ENCODE results near the gene C9orf50.
"Not testable (repeated sequence)": the region's sequence is repeated elsewhere in the genome, so short reads cannot be mapped to it uniquely, and the experiment has no call there.

The C9orf50 gene

GRCh38 chr9:129620669-129621295, at the start of gene C9orf50:
C9orf50 (minus strand) TSS chr9:129621101; CDS start chr9:129620574, 527 bp downstream.
- DNase-seq (ENCODE audit: low read depth) = no peak

- DNase-seq (ENCODE audit: low read depth) = no peak
Measured at GRCh38 chr9:129669946-129670345, 49.0 kb upstream of the C9orf50 start.

GRCh38 chr9:129669141-129669718, 48.3 kb upstream of the C9orf50 start:
- no peak for DNase-seq (ENCODE audit: low read depth)

- no peak for DNase-seq (ENCODE audit: low read depth)
Measured at GRCh38 chr9:129667850-129668249, 46.9 kb upstream of the C9orf50 start.

- no peak for DNase-seq (ENCODE audit: low read depth)
Measured at GRCh38 chr9:129667378-129667777, 46.5 kb upstream of the C9orf50 start.

GRCh38 chr9:129666575-129666974, 45.7 kb upstream of the C9orf50 start:
- DNase-seq (ENCODE audit: low read depth) = no peak

GRCh38 chr9:129665814-129666520, 45.1 kb upstream of the C9orf50 start:
- no peak for DNase-seq (ENCODE audit: low read depth)

- peak; percentile 23 for DNase-seq (ENCODE audit: low read depth)
Measured at GRCh38 chr9:129665389-129665775, 44.5 kb upstream of the C9orf50 start, which contains the start of gene PRRX2. PRRX2 (plus strand) TSS chr9:129665647; CDS start chr9:129665868, 221 bp downstream.

- no peak for DNase-seq (ENCODE audit: low read depth)
Measured at GRCh38 chr9:129664746-129665388, 44.0 kb upstream of the C9orf50 start.

- DNase-seq (ENCODE audit: low read depth) = not testable (repeated sequence)
Measured at GRCh38 chr9:129662239-129662638, 41.3 kb upstream of the C9orf50 start.

- DNase-seq (ENCODE audit: low read depth) = no peak
Measured at GRCh38 chr9:129661029-129661428, 40.1 kb upstream of the C9orf50 start.

- no peak for DNase-seq (ENCODE audit: low read depth)
Measured at GRCh38 chr9:129656795-129657390, 36.0 kb upstream of the C9orf50 start.

GRCh38 chr9:129655696-129656095, 34.8 kb upstream of the C9orf50 start:
- no peak for DNase-seq (ENCODE audit: low read depth)

GRCh38 chr9:129655154-129655553, 34.3 kb upstream of the C9orf50 start:
- no peak for DNase-seq (ENCODE audit: low read depth)

- DNase-seq (ENCODE audit: low read depth) = no peak
Measured at GRCh38 chr9:129654554-129655040, 33.7 kb upstream of the C9orf50 start.

- no peak for DNase-seq (ENCODE audit: low read depth)
Measured at GRCh38 chr9:129653823-129654553, 33.1 kb upstream of the C9orf50 start.

- DNase-seq (ENCODE audit: low read depth) = no peak
Measured at GRCh38 chr9:129650680-129651235, 29.9 kb upstream of the C9orf50 start.

- no peak for DNase-seq (ENCODE audit: low read depth)
Measured at GRCh38 chr9:129649726-129650679, 29.1 kb upstream of the C9orf50 start.

GRCh38 chr9:129648764-129649115, 27.8 kb upstream of the C9orf50 start:
- DNase-seq (ENCODE audit: low read depth) = no peak

Data from activated T-cell treated with anti-CD3 and anti-CD28 coated beads for 24 hours (primary cell).